SW 1271 (cell line): Measurements from ENCODE around the gene ACRBP.

Experiments used
- DNase-seq, 2 experiments: peaks; one replicate each; lab custom pipeline; 2025; lab: John Stamatoyannopoulos, UW

The ACRBP gene

DNA sequence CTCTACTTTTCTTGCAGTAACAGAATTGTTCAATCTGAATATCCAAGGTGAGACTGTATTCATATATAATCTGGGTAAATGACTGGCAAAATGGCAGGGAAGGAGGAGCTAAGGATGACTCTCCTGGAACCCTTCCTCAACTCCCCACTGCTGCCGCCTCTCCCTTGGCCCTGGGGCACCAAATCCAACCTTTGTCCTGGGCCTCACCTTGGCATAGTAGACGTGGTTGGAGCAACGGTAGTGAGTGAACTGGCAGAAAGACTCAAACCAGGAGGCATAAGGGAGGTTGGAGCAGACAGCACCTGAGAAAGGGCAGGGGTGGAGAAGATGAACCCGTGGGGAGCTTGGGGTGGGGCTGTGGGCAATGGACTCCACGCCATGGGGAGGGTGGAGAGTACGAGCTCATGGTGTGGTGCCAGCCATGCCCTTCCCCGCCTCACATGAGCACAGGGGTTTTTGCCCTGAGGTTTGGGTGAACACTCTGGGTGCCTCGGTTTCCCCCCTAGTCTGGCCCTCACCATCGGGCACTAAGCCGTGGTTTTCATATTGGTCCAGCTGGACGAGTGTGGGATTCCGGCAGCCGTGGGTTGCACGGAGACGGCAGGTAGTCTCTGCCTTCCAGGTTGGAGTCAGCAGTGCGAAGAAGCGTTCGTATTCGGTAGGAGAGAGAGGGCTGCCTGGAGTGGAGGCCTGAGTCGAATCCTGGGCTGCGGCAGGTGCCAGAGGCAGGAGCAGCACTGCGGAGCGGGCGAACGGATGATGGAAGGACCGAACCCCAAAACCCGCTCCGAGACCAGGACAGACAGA lies 753 bp downstream of the ACRBP start:
- no peak for DNase-seq

DNA sequence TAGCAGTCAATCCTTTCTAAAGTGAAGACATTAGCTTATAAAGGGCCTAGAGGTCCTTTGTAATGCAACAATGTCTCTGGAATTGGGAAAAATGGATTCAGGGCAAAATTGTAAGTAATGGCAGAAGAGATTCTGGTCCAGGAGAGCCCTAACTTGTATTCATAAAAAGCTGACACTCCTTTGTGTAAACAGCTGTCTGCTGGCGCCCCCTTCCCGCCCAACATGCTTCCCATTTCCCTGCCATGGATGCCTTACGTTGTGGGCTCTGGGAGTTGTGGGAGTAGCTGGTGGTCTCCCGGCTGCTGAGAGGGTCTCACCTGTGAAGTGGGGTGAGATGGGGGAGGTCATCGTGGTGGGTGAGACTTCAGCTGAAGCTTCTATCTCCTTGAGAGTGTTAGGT lies 2.3 kb downstream of the ACRBP start:
- no peak for DNase-seq

DNA sequence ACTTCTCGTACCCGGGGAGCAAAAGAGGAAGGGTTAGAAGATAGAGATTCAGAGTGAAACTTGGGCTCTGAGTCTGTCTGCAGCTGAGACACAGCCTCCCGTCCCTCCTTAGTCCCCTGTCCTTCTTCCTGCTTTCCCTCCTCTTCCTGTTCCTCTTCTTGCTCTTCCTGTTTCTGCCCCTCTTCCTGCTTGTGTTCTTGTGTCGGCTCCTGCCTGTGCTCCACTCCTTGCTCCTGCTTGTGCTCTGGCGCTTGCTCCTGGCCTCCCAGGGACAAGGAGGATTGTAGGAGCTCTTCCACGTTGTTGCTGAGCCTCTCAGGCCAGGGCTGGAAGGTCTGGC lies 3.0 kb downstream of the ACRBP start:
- DNase-seq: no peak

DNA sequence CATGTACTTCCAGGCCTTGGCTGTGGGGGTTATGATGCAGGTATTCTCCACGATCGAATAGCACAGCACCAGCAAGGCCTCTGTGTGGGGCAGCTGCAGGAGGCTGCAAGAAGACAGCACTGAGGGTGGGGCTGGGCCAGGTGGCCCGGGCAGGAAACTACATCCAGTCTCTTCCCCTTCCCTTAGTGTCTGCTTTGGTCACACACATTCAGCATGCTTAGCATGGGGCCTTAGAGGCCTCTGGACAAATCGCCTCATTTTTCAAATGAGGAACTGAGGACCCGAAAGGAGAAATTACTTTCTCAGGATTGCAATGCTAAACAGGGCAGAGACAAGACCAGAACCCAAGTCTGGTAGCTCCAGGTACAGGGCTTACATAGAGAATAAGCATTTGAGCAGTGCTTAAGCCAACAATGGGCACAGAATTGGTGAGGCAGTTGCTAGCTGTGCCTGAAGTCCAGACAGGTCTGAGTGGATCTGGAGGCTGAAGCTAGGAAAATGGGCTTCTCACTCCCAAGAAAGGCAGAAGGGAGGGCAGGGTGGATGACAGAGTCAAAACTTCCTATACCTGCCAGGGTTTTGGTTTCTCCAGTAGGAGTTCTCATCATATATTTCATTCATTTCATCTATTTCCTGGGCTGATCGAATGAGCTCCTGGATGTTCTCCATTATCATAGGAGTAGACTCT lies 3.5 kb downstream of the ACRBP start:
- no peak for DNase-seq

DNA sequence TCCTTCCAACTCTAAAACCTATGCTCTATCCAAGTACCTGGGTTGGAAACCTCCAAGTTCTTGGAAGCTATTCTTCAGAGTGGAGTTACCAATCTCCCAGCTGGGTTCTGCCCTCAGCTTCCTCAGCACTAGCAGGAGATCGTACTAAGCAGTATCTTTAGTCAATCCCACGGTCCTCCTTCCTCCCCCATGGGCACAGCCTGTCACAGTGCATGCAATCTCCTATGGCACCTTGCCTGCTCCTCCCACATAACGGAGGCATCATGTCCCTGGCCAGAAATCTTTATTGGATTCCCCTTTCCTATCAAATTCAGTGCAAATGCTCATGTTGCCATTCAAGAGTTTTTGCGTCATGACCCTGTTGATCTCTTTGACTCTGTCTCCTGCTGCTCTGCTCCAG lies 6.1 kb downstream of the ACRBP start:
- DNase-seq: no peak

DNA sequence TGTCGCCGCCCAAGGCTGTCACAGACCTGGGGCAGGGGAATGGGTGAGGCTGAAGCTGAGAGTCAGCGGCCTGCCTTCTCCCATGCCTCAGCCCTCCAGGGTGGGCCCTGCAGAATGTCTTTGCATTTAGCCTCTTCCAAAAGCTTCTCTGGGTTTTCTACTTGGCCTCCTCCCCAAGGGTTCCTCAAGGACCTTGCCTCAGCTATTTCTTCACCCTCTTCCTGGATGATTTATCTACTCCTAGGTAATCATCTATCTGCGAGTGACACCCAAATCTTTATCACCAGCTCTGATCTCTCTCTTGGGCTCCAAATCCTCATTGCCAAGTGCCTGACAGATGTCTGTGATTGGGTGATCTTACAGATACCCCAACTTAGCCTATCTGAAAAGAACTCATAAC lies 6.7 kb downstream of the ACRBP start:
- DNase-seq: no peak

DNA sequence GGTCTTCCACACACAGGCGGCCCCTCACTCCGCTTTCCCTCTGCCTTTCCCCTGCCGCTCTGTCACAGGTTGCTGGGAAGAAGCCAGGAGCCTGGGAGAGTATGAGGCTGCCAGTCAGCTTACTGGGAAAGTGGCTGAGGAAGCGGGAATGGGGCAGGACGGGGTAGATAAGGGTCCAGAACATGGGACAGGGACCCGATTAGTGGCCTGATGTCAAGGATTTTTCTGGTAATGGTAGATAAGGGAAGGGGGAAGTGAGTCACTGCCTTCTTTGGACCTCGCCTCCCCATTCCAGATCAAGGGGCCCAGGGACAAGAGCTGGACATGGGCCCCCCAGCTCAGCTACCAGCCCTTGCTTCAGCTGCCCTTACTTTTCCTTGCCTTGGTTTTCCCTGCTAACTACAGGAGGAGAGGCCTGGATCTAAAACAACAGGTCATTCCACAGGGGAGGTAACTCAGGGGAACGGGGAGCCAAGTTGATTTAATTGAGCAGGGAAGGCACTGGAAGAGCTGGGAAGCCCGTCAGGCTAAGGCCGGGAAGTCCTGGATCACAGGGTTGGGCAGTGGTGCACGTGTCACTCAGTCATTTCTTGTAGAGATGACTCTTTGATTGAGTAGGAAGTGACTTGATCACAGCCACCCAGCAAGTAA lies 8.0 kb downstream of the ACRBP start:
- no peak for DNase-seq

DNA sequence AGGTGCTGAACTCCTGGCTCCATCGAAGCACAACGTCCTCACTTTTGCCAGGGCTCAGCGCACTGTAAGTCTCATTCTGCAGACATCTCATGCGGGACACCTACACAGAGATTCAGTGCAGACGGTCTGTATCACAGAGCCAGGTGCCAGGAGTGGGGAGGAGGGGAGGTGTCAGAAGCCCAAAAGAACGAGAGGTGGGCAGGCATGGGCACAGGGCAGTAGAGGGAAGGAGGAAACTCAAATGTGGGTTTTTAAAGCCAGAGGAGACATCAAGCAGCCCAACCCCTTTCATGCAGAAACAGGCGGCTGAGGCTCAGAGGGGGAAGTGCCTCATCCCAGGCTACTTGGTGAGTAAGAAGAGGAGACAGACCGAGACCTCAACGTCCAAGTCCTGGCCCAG lies 8.9 kb downstream of the ACRBP start:
- no peak for DNase-seq

DNA sequence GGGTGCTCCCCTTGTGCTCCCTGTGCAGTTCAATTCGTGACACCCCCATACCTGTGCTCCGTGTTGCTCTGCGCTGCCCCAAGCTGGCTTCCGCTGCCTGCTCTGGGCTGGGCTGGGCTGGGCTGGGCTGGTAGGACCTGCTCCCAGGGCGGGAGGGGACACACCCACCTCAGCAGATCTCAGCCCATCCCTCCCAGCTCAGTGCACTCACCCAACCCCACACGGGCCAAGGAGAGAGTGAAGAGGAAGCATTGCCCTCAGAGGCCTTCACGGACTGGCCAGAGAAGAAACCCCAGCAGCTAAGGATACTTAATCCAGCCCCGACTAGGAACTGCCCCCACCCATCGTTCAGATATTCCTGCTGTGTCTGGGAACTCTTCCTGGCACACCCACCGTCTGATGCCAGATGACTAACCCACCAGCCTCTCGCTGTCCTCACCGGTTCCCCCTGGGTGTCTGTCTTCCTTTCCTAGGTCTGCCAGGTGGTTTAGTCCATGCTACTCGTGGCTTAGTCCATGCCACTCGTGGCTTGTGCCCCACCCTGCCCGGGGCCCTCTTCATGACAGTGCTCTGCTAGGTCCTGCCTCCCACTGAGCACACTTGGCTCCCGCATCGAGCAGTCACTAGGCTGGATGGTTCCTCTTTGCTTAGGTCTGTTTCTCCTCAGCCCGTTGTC lies 11.2 kb downstream of the ACRBP start, which contains the start of gene LPAR5:
Gene LPAR5, minus strand, starts transcription at position 104 of the 676 bp plus-strand sequence. CDS start 14,711 bp downstream, outside the sequence.
- no peak for DNase-seq

DNA sequence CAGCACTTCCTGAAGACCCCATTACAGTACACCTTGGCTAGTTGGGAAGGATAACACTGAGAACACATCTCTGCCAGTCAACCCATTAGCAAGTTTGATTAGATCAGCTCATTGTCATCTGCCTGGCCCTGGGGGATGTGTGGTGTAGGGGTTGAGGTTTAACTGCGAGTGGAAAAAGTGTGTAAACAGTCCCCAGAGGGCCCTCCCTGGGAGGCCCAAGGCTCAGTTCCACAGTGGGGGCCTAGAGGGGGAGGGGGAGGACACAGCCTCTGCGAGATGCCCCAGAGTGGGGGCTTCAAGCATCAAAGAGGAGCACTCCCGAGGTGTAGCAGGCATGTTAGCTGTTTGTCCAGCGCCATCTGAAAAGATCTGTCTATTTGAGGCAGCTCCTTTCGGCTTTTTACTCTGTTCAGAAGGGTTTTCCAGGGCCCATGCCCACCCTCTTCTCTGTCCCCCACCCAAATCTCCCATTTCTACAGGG lies 11.8 kb downstream of the ACRBP start:
- no peak for DNase-seq

DNA sequence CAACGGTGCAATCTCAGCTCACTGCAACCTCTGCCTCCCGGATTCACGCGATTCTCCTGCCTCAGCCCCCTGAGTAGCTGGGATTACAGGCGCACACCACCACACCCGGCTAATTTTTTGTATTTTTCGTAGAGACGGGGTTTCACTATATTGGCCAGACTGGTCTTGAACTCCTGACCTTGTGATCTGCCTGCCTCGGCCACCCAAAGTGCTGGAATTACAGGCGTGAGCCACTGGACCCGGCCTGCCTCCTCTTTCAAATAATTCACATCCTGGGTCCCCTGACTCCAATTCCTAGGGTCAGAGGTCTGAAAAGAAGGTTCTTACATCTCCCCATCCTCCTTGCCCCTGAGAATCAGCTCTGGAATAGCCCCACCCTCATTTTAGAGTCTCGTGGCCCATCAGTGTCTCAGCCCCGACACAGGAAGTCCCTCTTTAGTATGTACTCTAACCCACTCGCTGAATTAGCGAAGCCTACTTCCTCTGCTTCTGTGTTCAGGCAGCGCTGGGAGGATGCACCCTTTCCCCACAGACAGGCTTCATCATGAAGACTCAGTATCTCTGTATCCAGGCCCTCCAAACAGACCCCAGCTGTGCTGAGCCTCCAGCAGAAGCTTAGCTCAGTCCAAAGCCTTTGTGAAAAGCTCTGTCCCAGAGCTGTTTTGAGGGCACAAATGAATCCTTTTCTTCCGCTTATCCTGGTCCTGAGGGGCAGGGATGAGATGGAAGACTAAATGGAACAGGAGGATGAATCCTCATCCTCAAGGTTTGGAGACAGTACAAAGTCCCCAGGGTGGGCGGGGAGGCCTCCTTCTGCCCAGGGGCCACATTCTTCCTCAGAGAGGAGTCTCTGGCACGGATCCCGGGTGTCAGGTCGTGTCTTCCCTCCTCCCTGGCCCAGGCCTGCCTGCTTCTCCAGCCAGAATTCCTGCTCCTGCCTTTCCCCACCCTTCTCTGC lies 14.9 kb downstream of the ACRBP start:
- DNase-seq: no peak

DNA sequence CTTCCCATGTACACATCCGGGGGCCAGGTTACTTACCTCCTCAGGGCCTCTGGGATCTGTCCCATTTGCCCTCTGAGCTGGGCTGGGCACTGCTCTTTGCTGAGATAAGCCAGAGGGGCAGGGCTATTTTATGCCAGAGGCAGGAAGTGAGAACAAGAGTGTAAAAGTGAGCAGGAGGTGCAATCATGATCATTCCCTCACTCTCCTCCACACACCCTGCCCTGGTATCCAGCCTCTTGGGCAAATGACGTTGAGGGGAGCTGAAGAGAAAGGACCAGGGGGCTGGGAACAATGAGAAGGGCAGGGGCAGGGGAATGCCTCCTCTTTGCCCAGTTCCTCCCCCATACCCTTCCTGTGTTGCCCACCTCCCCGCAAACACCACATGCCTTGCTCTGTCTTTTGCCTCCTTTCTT lies 15.7 kb downstream of the ACRBP start:
- no peak for DNase-seq

DNA sequence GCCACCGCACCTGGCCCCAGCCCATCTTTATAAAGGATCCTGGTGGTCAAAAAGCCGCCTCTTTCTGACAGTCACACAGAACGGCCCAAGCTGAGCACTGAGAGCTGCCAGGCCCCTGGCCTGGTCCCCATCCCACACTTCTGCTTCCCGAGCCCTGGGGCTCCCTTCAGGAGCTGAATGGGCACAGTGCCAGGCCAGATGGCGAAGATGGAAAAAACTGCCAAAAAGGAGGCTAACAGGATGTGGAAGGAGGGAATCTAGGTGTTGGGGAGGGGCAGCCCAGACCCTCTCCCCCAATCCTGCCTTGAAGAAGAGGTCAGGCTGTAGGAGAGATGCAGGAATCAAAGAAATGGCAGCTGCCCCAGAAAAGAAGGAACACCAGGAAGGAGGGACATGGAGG lies 16.5 kb downstream of the ACRBP start:
- no peak for DNase-seq

DNA sequence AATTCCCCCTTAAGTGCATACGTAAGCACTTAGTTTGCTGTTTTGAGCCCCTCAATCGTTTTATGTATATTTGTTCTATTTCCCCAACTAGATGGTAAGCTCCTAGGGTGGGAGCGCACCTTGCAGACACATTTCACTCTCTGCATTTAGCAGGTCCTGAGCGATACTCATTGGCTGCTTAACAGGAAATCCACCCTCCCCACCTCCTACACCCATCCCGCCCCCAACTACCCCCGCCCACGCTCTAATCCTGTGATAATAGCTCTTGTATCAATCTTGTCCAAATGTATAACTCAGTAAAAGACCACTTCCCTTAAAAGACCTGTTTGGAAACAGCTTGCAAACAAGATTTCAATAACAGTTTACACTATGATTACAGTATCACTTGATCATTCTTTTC lies 19.6 kb downstream of the ACRBP start:
- DNase-seq: no peak

DNA sequence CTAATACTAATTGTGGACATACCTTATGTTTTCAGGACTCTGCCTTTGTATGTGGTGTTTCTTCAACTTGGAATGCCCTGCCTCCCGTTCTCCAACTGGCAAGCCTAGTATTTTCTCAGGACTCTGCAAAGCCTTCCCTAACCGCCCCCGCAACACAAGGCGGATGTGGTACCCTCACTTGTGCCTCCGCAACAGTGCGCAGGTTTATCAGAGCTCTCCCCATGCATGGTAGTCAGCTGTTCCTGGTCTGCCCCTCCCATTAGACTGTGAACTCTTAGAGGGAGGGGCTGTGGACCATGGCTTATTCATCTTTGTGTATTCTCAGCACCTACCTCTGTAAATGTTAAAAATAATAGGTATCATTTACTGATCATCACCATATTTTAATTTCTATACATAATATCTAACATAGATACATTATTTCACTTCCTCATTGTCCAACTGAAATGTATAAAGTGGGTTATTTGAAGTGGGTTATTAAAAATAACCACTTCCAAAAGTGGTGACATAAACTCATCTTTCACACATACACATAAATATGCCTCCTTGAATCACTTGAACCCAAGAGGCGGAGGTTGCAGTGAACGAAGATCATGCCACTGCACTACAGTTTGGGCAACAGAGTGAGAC lies 20.5 kb downstream of the ACRBP start:
- DNase-seq: no peak

DNA sequence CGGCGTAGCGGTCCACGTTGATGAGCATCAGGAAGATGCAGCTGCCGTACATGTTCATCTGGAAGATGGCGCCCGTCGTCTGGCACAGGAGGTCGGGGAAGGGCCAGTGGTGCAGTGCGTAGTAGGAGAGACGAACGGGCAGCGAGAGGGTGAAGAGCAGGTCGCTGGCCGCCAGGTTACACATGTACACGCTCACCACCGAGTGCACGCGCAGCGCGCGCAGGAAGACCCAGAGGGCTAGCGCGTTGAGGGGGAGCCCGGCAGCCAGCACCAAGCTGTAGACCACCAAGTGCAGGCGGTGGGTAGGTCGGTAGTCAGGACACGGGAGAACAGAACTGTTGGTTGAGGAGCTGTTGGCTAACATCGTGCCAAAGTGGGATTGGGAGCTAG lies 26.4 kb downstream of the ACRBP start:
- DNase-seq: no peak

DNA sequence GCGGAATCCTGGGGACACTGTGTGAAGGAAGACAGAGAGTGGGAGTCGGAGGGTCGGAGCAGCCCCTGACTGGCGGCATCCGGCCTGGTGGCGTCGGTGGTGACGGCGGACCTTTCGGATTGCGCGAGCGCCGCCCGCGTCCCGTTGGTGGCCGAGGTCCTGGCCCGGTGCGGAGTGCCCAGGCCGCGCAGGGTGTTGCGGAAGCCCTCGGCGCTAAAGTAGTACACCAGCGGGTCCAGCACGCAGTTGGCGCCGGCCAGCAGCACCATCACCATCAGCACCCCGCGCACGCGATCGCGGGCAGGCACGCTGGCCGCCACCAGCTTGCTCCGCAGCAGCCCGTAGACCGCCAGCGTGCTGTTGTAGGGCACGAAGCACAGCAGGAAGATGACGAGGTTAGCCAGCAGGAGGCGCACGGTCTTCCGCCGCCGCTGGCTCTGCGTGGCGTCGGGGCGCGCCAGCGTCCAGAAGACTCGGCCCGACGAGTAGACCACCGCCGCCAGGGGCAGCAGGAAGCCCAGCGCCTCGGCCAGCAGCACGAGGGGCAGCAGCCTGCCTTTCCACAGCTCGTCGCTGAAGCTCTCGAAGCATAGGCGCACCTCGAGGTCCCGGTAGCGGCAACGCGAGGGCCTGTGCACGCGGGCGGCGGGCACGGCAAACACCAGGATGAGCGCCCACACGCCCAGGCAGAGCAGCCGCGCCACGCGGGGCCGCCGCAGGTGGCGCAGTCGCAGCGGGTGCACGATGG lies 26.9 kb downstream of the ACRBP start:
- DNase-seq: no peak

DNA sequence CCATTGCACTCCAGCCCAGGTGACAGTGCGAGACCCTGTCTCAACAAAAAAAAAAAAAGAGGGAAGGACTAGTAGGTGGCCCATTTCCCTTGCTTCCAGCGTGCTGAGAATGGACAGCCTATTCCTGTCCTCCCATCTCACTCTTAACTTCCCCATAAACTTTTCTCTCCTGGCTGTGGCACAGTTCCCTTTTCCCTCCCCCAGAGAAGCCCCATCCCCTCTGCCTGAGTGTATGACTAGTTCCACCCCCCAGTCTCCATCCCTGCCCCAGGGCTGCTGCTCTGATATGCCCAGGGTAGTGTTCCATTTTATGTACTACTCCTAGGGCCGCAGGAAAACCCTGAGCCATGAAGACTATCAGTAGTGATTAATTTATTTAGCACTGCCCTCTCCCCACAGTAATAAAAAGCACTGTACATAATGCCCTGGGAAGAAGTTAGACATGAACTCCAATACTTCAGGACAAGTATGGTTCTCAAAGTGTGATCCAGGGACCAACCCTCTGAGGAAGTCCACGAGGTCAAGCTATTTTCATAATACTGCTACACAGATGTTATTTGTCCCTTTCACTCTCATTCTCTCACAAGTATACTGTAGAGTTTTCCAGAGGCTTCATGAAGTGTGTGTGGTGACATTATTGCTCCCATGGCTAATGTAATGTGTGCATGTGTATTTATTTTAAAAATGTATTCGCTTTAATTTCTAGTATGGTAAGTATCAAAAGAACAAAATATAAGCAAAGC lies 28.6 kb downstream of the ACRBP start:
- no peak for DNase-seq

DNA sequence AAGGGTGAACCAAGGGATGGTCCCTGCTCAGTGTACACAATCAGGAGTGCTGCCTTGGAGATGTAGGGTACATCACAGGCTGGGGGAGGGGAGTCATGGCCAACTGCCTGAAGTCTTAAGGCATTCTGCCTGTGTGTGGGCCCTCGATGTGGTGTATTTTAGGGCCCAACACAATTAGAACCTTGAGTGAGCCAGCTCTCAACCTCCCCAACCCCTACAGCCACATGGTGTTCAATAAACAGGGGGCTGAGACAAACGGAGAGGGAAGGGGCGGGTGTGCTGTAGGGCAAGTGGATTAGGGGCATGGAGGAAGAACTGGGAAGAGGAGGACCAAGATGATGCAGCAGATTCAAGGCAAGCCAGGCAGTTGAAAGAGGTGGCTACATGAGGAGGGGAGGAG lies 31.4 kb downstream of the ACRBP start:
- no peak for DNase-seq
